ENCODE results near the gene CDCA4. TPM values are rescaled to one million over a fixed set of nuclear protein-coding genes. Genes with fewer than 3 reads are reported as not detected.
A peak's percentile ranks its signal among the peaks of the same experiment; 100 is the strongest.

Gene CDCA4
- total RNA-seq, 2 donors from 2014 or later, result 46.6 to 65.1 TPM

- Histone ChIP-seq H3K9me3 (ENCODE audit: control insufficient read depth, low read length) (no peaks in the 10 kb centered on the region), H3K27ac (ENCODE audit: low read depth, low read length) (no peak overlapping the region), H3K9ac (ENCODE audit: extremely low read depth, low read length, poor library complexity, severe bottlenecking) (no peak overlapping the region), H3K4me3 (ENCODE audit: low read length) (no peak overlapping the region), H3K27me3 (ENCODE audit: control insufficient read depth, insufficient read depth, low read length, poor library complexity, severe bottlenecking) (no peaks in the 10 kb centered on the region), H3K36me3 (ENCODE audit: control insufficient read depth, insufficient read depth, low read length) (peaks cover 12% of the 10 kb centered on the region), H3K4me1 (ENCODE audit: control insufficient read depth, insufficient read depth, low read length) (peaks cover under 1% of the 10 kb centered on the region)
- Mint-ChIP-seq H3K27me3 (ENCODE audit: insufficient read depth) (no peaks in the 10 kb centered on the region), H3K36me3 (ENCODE audit: low read depth) (peaks cover 42% of the 10 kb centered on the region), H3K27ac (no peak overlapping the region), H3K9me3 (no peaks in the 10 kb centered on the region), H3K4me1 (peaks cover 2% of the 10 kb centered on the region), H3K4me3 (no peak overlapping the region)
- DNase-seq, result no peak
- 96 to 98% methylated on average over 31 to 32 of the region's 34 CpGs for WGBS, 2 experiments (ENCODE audit: insufficient coverage in 1 of 2, insufficient read length in 1 of 2)
- TF ChIP-seq CTCF (conservative IDR thresholded peaks at IDR 0.05), result no peak
These were observed 29.0 kb downstream of the CDCA4 start for GRCh38 chr14:104991896-104992230.

GRCh38 chr14:104989951-104990303 is 31.0 kb downstream of the CDCA4 start:
- no peak overlapping the region for H3K4me3 Mint-ChIP-seq

GRCh38 chr14:104989236-104989950 is 31.5 kb downstream of the CDCA4 start:
- Histone ChIP-seq H3K4me1 (ENCODE audit: control insufficient read depth, insufficient read depth, low read length) (peaks cover 6% of the 10 kb centered on the region), H3K4me3 (ENCODE audit: low read length) (no peak overlapping the region), H3K9ac (ENCODE audit: extremely low read depth, low read length, poor library complexity, severe bottlenecking) (no peak overlapping the region), H3K36me3 (ENCODE audit: control insufficient read depth, insufficient read depth, low read length) (peaks cover 12% of the 10 kb centered on the region), H3K9me3 (ENCODE audit: control insufficient read depth, low read length) (no peaks in the 10 kb centered on the region), H3K27ac (ENCODE audit: low read depth, low read length) (no peak overlapping the region), H3K27me3 (ENCODE audit: control insufficient read depth, insufficient read depth, low read length, poor library complexity, severe bottlenecking) (no peaks in the 10 kb centered on the region)
- H3K4me1 Mint-ChIP-seq, result peaks cover 2% of the 10 kb centered on the region
- H3K27me3 Mint-ChIP-seq (ENCODE audit: insufficient read depth), result peaks cover 1% of the 10 kb centered on the region
- no peak for TF ChIP-seq CTCF (conservative IDR thresholded peaks at IDR 0.05)
- no peaks in the 10 kb centered on the region for H3K9me3 Mint-ChIP-seq
- peaks cover 37% of the 10 kb centered on the region for H3K36me3 Mint-ChIP-seq (ENCODE audit: low read depth)
- no peak overlapping the region for H3K4me3 Mint-ChIP-seq
- H3K27ac Mint-ChIP-seq, result no peak overlapping the region
- 91 to 92% methylated on average over 11 to 16 of the region's 16 CpGs for WGBS, 2 experiments (ENCODE audit: insufficient coverage in 1 of 2, insufficient read length in 1 of 2)
- peak; percentile 35 for DNase-seq

More at GRCh38 chr14:104989951-104990303, 31.0 kb downstream of the CDCA4 start:
- H3K27ac ChIP-seq (ENCODE audit: low read depth, low read length), result no peak overlapping the region
- H3K36me3 ChIP-seq (ENCODE audit: control insufficient read depth, insufficient read depth, low read length), result peaks cover 12% of the 10 kb centered on the region
- H3K9ac ChIP-seq (ENCODE audit: extremely low read depth, low read length, poor library complexity, severe bottlenecking), result no peak overlapping the region
- no peaks in the 10 kb centered on the region for H3K27me3 Mint-ChIP-seq (ENCODE audit: insufficient read depth)
- peak; percentile 38 for DNase-seq
- no peak overlapping the region for H3K27ac Mint-ChIP-seq
- peaks cover 6% of the 10 kb centered on the region for H3K4me1 ChIP-seq (ENCODE audit: control insufficient read depth, insufficient read depth, low read length)
- H3K4me1 Mint-ChIP-seq, result peaks cover 2% of the 10 kb centered on the region
- H3K27me3 ChIP-seq (ENCODE audit: control insufficient read depth, insufficient read depth, low read length, poor library complexity, severe bottlenecking), result no peaks in the 10 kb centered on the region
- TF ChIP-seq CTCF (conservative IDR thresholded peaks at IDR 0.05), result no peak
- 91 to 100% methylated on average over 4 to 7 of the region's 7 CpGs for WGBS, 2 experiments (ENCODE audit: insufficient coverage in 1 of 2, insufficient read length in 1 of 2)
- H3K9me3 Mint-ChIP-seq, result no peaks in the 10 kb centered on the region
- H3K4me3 ChIP-seq (ENCODE audit: low read length), result no peak overlapping the region
- no peaks in the 10 kb centered on the region for H3K9me3 ChIP-seq (ENCODE audit: control insufficient read depth, low read length)
- H3K36me3 Mint-ChIP-seq (ENCODE audit: low read depth), result peaks cover 41% of the 10 kb centered on the region

Measured in endodermal cell (in vitro differentiated cells).